GM18909 (cell line): ENCODE data around the gene RPS6KL1.

Experiments
- ATAC-seq: cut with Tn5 transposase; IDR thresholded peaks from one replicate; pipeline ENCODE4 v1.9.1; 2021; ENCODE audit warnings: mild to moderate bottlenecking; ENCODE audit not compliant: unreplicated experiment, poor library complexity

Gene RPS6KL1

GRCh38 chr14:74917178-74917543 lies 5.9 kb downstream of the RPS6KL1 start:
- ATAC-seq: no peak

GRCh38 chr14:74915826-74916225 lies 7.2 kb downstream of the RPS6KL1 start:
- no peak for ATAC-seq

GRCh38 chr14:74915426-74915825 lies 7.6 kb downstream of the RPS6KL1 start:
- ATAC-seq: no peak

DNA sequence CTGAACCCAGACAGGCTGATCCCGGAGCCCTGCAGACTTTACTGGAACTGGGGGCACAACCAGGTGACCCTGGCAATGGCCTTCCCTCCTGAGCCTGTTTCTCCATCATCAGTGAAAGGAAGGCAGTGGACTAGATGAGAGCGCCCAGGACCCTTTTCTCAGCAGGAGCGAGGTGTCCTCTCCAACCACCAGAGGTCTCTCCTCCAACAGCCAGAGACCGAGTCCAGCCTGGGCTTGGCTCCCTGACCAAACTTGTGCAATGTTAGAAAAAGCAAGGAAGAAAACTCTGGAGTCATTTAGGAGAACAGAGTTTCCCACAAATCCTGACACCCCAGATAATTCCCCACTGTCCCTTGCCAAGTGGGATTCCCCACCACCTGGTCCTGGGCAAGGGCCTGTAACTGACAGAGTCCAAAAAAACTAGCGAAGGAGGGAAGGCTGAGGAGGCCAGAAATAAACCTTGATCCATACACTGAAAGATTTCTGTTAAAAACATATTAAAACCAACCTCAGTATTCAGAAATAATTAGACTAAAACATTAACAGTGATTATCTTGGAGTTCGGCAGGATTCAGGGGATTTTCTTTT lies 9.0 kb downstream of the RPS6KL1 start:
- ATAC-seq: no peak

DNA sequence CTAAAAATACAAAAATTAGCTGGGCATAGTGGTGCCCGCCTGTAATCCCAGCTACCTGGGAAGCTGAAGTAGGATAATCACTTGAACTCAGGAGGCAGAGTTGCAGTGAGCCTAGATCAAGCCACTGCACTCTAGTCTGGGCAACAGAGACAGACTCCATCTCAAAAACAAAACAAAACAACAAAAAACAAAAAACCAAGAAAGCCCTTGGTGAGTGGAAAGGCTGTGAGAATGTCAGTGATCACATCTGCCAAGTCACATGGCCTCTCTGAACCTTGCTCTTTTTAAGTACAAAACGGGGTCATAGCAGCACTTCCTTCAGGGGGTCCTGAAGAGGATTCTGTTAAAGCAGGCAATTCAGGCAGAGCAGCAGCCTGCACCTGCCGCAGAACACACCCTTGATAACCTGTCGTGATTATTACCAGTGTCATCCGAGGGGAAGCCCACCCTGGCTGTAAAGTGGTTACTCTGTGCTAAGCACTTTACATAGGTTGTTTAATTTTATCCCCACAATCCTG lies 9.6 kb downstream of the RPS6KL1 start:
- ATAC-seq: no peak

GRCh38 chr14:74912801-74913200 lies 10.3 kb downstream of the RPS6KL1 start:
- no peak for ATAC-seq

DNA sequence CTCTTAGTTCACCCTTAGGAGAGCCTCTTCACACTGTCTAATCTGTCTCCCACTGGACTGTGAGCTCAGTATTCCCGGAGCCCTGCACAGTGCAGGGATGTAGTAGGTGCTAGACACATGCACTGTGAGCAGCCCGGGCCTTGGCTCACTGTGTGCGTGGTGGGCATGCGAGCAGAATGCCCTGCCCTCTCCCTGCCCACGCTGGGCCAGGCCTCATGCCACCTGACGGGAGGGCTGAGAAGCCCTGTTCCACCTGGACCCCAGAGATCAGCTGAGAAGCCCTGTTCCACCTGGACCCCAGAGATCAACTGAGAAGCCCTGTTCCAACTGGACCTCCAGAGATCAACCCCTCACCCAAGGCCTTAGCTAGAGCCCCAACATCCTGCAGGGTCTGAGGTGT lies 10.9 kb downstream of the RPS6KL1 start:
- ATAC-seq: no peak

DNA sequence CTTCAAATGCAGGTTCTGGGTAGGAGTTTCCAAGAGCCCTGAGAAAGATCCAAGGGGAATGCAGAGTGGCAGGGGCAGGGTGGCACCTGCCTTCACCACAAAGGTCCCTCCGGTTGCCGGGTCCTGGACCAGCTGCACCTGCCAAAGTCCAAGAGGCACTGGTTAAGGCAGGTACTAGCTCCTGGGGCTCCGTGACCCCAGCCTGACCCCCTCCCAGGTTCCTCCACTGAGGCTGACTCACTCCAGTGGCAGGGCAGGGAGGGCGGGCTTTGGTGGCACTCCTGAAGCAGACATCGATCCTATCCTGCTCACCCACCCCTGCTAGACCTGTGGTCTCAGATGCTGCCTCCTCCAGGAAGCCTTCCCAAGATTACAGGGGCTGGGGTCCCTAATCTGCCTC lies 11.4 kb downstream of the RPS6KL1 start:
- no peak for ATAC-seq

DNA sequence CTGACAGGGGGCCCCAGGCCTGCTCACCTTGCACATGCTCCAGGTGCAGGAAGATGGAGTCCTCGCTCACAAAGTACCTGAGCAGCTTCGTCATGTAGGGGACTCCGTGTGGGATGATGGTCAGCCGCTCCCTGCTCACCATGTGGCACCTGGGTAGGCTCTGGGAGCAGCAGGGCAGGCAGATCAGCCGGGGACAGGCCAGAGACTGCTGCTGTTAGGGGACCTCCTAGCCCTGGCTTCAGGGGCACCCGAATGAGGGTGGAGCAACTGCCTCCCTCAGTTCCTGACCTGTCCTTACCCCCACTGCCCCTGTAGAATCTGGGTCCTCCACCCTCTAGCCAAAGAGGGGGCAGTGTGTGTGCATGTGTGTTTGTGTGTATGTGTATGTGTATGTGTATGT lies 11.8 kb downstream of the RPS6KL1 start:
- no peak for ATAC-seq

DNA sequence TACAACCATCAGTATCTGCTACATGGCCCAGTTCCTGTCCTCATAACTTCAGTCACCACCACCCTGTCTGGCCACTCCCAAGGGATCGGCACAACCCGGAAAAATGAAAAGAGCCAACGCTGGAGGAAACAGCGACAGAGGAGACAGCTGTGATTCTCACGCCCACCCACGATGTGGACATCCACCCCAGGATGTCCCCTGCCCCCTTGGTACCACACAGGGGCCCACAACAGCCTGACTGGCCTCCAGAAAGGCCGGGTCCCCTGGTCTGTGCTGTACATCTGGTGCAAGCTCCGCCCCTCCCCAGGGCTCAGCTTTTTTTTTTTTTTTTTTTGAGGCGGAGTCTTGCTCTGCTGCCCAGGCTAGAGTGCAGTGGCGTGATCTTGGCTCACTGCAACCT lies 12.5 kb downstream of the RPS6KL1 start:
- no peak for ATAC-seq

DNA sequence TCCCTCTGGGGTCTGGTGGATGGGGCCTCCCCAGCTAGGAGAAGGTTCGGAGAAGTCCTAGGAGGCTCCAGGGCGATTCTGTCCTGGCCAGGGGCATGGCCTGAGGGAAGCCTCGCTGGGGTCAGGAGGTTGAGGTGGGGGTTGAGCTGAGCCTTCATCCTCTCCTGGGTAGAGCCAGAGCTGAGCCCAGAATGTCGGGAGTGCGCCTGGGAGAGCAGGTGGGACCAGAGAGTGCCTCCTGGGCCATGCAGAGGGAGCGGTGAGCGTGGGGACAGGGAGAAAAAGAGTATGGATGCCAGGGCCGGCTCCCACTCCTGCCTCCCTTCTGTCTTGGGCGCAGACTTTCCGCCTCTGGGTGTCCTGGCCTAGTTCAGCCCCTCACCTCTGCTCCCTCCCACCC lies 13.1 kb downstream of the RPS6KL1 start:
- no peak for ATAC-seq

DNA sequence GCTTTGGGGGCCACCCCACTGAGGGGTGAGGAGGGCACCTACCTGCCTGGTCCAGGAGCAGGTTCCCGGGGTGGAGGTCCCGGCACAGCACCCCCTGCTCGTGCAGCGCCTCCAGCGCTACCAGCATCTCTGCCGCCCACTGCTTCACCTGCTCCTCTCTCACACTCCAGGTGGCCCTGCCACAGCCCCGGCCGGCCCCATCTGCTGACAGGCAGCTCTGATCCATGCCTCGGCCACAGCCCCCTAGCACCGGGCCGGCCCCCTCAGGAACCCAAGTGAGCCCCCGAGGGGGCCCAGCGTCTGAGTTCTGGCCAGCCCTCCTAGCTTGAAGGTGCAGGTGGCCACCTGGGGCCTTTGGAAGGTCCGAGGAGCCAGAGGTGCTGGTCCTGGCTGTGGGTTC lies 13.6 kb downstream of the RPS6KL1 start:
- no peak for ATAC-seq

GRCh38 chr14:74908861-74909341 lies 14.2 kb downstream of the RPS6KL1 start:
- ATAC-seq: no peak

DNA sequence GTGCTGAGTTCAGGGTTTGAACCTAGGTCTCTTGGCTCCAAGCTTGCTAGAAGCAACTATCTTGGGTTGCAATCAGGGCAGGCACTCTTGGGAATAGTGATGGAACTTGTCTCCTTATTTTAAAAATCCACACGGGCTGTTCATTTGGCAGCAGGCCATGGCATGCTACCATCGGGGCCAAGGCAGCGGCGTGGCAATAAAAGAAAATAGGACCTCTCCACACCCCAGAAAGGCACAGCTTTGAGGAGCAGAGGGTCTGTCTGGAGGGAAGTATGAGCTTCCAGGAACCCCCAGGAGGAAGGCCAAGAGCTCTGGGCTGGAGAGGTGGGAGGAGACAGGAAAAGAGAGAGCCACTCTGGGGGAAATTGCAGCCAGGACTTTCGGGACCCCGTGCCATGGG lies 15.3 kb downstream of the RPS6KL1 start:
- no peak for ATAC-seq

DNA sequence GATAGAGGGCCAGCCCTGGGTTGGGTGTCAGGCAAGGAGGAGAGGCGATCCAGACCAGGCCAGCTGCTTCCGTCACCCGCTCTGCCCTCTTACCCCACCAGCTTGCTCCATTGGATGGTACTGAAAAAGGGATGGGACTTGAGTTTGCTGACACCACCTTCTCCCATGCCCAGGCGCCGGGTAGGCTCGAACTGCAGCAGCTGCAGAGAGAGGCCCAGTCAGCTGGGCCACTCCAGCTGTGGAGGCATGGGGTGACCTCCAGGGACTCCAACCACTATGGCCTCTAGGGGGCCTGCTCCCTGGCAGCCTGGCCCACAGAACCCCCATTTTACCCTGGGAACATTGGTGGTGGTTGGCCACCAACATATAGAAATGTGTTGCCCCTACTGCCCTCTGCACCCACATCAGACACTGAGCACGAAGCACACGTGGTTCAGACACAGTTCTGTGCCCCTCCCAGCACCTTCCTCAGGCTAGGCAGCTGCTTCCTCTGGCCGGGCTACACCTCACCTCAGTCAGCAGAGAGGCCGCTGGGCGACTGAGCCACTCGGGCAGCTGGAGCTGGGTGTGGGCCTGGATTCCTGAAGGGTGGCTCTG lies 16.0 kb downstream of the RPS6KL1 start:
- no peak for ATAC-seq

GRCh38 chr14:74905595-74906142 lies 17.4 kb downstream of the RPS6KL1 start:
- ATAC-seq: no peak

DNA sequence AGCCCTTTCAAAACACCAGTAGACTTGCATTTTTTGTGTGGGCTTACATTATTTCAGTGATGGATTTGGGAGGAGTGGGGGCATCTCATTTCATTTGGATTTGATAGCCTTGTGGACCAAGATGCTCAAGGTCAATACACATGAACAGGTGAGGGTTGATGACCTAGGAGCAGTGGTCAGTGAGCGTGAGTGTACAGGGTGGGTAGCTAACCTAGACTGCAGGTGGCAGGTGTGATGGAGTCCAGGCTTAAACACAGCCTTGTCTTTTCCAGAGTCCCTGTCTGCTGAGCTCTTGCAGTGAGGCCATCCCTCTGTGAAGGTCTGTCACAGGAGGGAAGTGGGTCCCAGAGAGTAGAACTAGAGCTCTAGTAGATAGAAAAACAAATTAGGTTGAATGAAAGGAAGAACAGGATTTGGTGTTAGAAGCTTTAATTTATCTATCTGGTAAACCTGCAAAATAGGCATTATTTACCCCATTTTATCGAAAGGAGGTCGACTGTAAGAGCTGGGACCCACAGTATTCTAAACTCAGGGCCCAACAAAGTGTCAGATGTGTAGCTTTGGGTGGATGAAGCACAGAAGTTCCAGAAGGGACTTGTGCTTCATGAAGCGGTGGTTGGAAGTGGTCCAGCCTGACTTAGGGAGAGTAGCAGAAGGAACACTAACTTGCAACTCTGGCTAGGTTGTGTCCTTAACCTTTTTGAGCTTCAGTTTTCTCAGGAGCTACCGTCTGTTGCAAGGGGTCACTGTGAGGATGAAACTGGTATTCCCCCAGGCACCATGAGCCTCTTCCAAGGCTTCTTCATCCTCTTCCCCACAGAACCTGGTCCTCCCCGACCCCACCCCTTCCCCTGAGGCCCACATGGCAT lies 18.2 kb downstream of the RPS6KL1 start:
- ATAC-seq: no peak

DNA sequence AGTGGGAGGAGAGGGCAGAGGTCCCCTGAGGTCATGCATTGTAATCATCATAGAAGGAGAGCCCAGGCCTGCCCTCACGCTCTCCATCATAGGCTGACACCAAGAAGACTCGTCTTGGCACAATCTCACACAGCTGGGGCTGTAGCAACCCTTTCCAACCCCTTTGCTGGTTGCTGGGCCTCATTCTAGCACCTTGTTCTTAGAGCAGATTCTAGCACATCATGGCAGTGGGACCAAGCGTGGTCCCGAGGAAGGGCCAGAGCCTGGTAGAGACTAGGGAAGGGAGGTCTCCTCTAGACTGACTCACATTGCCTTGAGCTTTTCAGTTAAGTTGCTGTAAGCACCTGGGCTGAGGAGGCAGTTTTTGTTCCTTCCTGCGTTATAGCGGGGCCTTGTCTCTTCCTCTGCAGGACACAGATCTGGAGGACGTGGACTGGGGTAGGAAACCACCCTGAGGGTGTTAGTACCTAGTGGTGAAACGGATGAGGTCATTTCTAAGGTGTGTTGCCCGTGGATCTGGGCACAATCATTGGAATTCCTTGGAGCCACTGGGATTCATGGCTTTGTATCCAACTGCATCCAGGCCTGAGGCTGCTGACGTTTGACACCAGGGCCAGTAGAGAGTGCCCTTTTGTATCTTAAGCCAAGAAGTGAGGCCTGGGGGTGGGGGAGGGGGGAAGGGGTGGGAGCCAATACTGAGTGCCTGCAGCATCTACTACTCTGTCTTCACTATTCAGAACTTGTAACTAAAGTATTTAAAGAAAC lies 19.9 kb downstream of the RPS6KL1 start:
- no peak for ATAC-seq

- no peak for ATAC-seq
Measured at GRCh38 chr14:74898694-74899093, 24.4 kb downstream of the RPS6KL1 start.

DNA sequence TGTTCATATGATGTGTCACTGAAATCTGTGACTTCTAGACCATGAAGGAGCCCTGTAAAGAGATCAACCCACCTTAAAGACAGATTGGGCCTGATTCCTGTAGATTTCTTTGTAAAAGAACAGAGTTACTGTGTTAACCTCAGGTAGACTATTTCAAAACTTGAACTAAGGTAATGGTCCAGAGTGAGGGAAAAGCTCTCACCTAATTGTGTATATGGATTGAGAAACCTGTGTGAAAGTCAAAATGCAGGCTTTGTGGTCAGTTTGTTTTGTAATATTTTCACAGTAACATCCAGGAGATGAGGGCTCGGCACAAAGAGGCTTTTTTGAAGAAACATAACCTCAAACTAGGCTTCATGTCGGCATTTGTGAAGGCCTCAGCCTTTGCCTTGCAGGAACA lies 25.0 kb downstream of the RPS6KL1 start:
- no peak for ATAC-seq
